HepG2 (cell line): ENCODE results near the gene NGLY1. TPM values are rescaled to one million over a fixed set of nuclear protein-coding genes. Genes with fewer than 3 reads are reported as not detected.

Experiments used
- ATRX ChIP-seq: sonication (generic); formaldehyde crosslinking; IDR thresholded peaks from 2 replicates; pipeline ENCODE4 v1.4.0; 2020; ENCODE audit warnings: missing genetic modification reagents, borderline replicate concordance
- BRD4 ChIP-seq: sonication (generic); formaldehyde crosslinking; IDR thresholded peaks from 2 replicates; pipeline ENCODE4 v1.4.0; 2020; ENCODE audit warnings: missing genetic modification reagents
- DMAP1 ChIP-seq: IDR thresholded peaks from 2 replicates; pipeline ENCODE4 v1.6.1; 2016
- EZH2 ChIP-seq: conservative IDR thresholded peaks from 2 replicates; pipeline ENCODE4 v1.6.1; 2012; ENCODE audit warnings: mild to moderate bottlenecking, low read depth, low read length, moderate library complexity
- HNRNPL ChIP-seq: fragments of 200-400 bp; formaldehyde crosslinking; IDR thresholded peaks from 2 replicates; pipeline ENCODE4 v1.6.1; 2017; ENCODE audit warnings: mild to moderate bottlenecking, low read depth, low read length
- KDM4B ChIP-seq: sonication (generic); formaldehyde crosslinking; IDR thresholded peaks from 2 replicates; pipeline ENCODE4 v1.4.0; 2020; ENCODE audit warnings: missing genetic modification reagents
- MTERF4 ChIP-seq: sonication (generic); formaldehyde crosslinking; IDR thresholded peaks from 2 replicates; pipeline ENCODE4 v1.8.0; 2023; ENCODE audit warnings: mild to moderate bottlenecking, missing genetic modification reagents
- NR2C2 ChIP-seq: sonication (generic); formaldehyde crosslinking; IDR thresholded peaks from 2 replicates; pipeline ENCODE4 v1.4.0; 2020; ENCODE audit warnings: missing genetic modification reagents, mild to moderate bottlenecking, moderate library complexity, borderline replicate concordance
- PCBP1 ChIP-seq: fragments of 200-400 bp; formaldehyde crosslinking; IDR thresholded peaks from 2 replicates; pipeline ENCODE4 v1.6.1; 2017; ENCODE audit warnings: mild to moderate bottlenecking, low read depth, low read length, borderline replicate concordance
- PHF21A ChIP-seq: sonication (generic); formaldehyde crosslinking; IDR thresholded peaks from 2 replicates; pipeline ENCODE4 v1.5.0; 2020; ENCODE audit warnings: mild to moderate bottlenecking, missing genetic modification reagents
- RARA ChIP-seq: IDR thresholded peaks from 2 replicates; pipeline ENCODE4 v1.6.1; 2016; ENCODE audit warnings: missing genetic modification reagents, missing compliant biosample characterization
- RBM22 ChIP-seq: fragments of 200-400 bp; formaldehyde crosslinking; optimal IDR thresholded peaks from 2 replicates; pipeline ENCODE3; 2017; ENCODE audit warnings: mild to moderate bottlenecking, low read length, moderate library complexity
- RELA ChIP-seq: sonication (generic); formaldehyde crosslinking; IDR thresholded peaks from 2 replicates; pipeline ENCODE4 v1.4.0; 2020; ENCODE audit warnings: missing genetic modification reagents
- SIN3B ChIP-seq: fragments of 150-350 bp; IDR thresholded peaks from 2 replicates; pipeline ENCODE4 v1.6.1; 2014; ENCODE audit warnings: low read length
- SKIL ChIP-seq: sonication (generic); formaldehyde crosslinking; IDR thresholded peaks from 2 replicates; pipeline ENCODE4 v1.8.0; 2022; ENCODE audit warnings: missing genetic modification reagents, mild to moderate bottlenecking, moderate library complexity, borderline replicate concordance
- SMAD9 ChIP-seq: sonication (generic); formaldehyde crosslinking; IDR thresholded peaks from 2 replicates; pipeline ENCODE4 v1.5.1; 2020; ENCODE audit warnings: mild to moderate bottlenecking, missing genetic modification reagents
- ZBTB3 ChIP-seq: sonication (generic); formaldehyde crosslinking; IDR thresholded peaks from 2 replicates; pipeline ENCODE4 v1.4.0; 2020; ENCODE audit warnings: low read depth, mild to moderate bottlenecking, moderate library complexity, missing genetic modification reagents, borderline replicate concordance
- ZFY ChIP-seq: sonication (generic); formaldehyde crosslinking; IDR thresholded peaks from 2 replicates; pipeline ENCODE4 v1.4.0; 2020; ENCODE audit warnings: missing genetic modification reagents
- ZIK1 ChIP-seq: sonication (generic); formaldehyde crosslinking; IDR thresholded peaks from 2 replicates; pipeline ENCODE4 v1.5.0; 2020; ENCODE audit warnings: mild to moderate bottlenecking, low read depth, missing genetic modification reagents, borderline replicate concordance
- ZNF10 ChIP-seq: sonication (generic); formaldehyde crosslinking; IDR thresholded peaks from 2 replicates; pipeline ENCODE4 v1.4.0; 2020; ENCODE audit warnings: mild to moderate bottlenecking, low read depth, missing genetic modification reagents, borderline replicate concordance
- ZNF20 ChIP-seq: sonication (generic); formaldehyde crosslinking; IDR thresholded peaks from 2 replicates; pipeline ENCODE4 v1.4.0; 2020; ENCODE audit warnings: mild to moderate bottlenecking, moderate library complexity, missing genetic modification reagents
- ZNF329 ChIP-seq: sonication (generic); formaldehyde crosslinking; IDR thresholded peaks from 2 replicates; pipeline ENCODE4 v1.9.0; 2021; ENCODE audit warnings: low read depth, mild to moderate bottlenecking, missing genetic modification reagents
- ZNF720 ChIP-seq: sonication (generic); formaldehyde crosslinking; IDR thresholded peaks from 2 replicates; pipeline ENCODE4 v1.4.0; 2020; ENCODE audit warnings: missing genetic modification reagents
- ZNF770 ChIP-seq: sonication (generic); formaldehyde crosslinking; IDR thresholded peaks from 2 replicates; pipeline ENCODE4 v1.5.0; 2020; ENCODE audit warnings: mild to moderate bottlenecking, missing genetic modification reagents
- polyA plus RNA-seq, 8 experiments: library from polyadenylated mRNA; depleted of rRNA in 3 of 8; stranded (reverse) in 7 of 8; unstranded in 1 of 8; fragments of >200 nt; fragmentation: Illumina TruSeq in 4 of 8; extraction: Trizol in 4 of 8; gene quantifications; 2 replicates each; pipeline versions ENCODE4 v1.2.1 to v1.2.3, GENCODE V29; 2011 to 2016; ENCODE audit warnings: low read depth in 4 of 8, missing spikeins in 1 of 8, mixed read lengths in 1 of 8; ENCODE audit not compliant: insufficient read depth in 1 of 8
- total RNA-seq, 5 experiments: library from RNA; depleted of rRNA; stranded (reverse); fragments of >200 nt; fragmentation: Illumina TruSeq; extraction: Trizol; gene quantifications; 2 replicates each; pipeline ENCODE4 v1.2.3, GENCODE V29; 2016; ENCODE audit warnings: low read depth in 1 of 5

Gene NGLY1
- total and polyA plus RNA-seq, 2 of the 13 experiments (the other 11 are each of a cell fraction or from before 2014, with no cell fraction given) = 28.2 to 44.5 TPM

GRCh38 chr3:25789596-25790556, 6.6 kb upstream of the NGLY1 start, which contains the start of gene OXSM (continued):
- TF ChIP-seq ATRX (CRISPR knock-in tag) (no peak), SMAD9 (no peak; the same call in 1 of the 2 replicates), PHF21A (CRISPR knock-in tag) (peak; percentile 87), ZFY (no peak), NR2C2 (peak; percentile 74), ZIK1 (peak; percentile 96), SKIL (peak; percentile 91), ZNF20 (CRISPR knock-in tag) (no peak), ZNF770 (CRISPR knock-in tag) (no peak), RARA (CRISPR knock-in tag) (peak; percentile 79), HNRNPL (no peak), MTERF4 (CRISPR knock-in tag) (no peak), ZNF329 (CRISPR knock-in tag) (no peak; the same call in 1 of the 2 replicates), DMAP1 (CRISPR knock-in tag) (peak; percentile 79), RBM22 (no peak), BRD4 (CRISPR knock-in tag) (peak; percentile 78), ZBTB3 (no peak), ZNF720 (no peak), SIN3B (no peak), EZH2 (no peak), PCBP1 (no peak), RELA (CRISPR knock-in tag) (no peak), ZNF10 (no peak), KDM4B (CRISPR knock-in tag) (peak; percentile 52; the same call in 1 of the 2 replicates)
